Astrocyte of the cerebellum (primary cell): ENCODE results near the gene KCNMB2.
"Not testable (repeated sequence)": the region's sequence is repeated elsewhere in the genome, so short reads cannot be mapped to it uniquely, and the experiment has no call there.

Experiments
- DNase-seq: peaks from one replicate; pipeline ENCODE4 v3.0.0-alpha.2; 2011; ENCODE audit warnings: low read depth
- H3K4me3 ChIP-seq: 2 replicates; pipeline ENCODE4 v1.5.1; 2011; ENCODE audit warnings: mild to moderate bottlenecking, low read depth, low read length, moderate library complexity
- in situ Hi-C: cut with HindIII; loops from 2 replicates; pipeline ENCODE4 v1.10.0; 2017; ENCODE audit warnings: low sequenced_read_pairs
- TF ChIP-seq, protein P1 (sequence below): IDR thresholded peaks from 2 replicates; pipeline ENCODE4 v1.5.1; 2012; ENCODE audit warnings: low read length, low read depth, moderate library complexity, mild to moderate bottlenecking; ENCODE audit errors: missing control alignments

Gene KCNMB2

DNA sequence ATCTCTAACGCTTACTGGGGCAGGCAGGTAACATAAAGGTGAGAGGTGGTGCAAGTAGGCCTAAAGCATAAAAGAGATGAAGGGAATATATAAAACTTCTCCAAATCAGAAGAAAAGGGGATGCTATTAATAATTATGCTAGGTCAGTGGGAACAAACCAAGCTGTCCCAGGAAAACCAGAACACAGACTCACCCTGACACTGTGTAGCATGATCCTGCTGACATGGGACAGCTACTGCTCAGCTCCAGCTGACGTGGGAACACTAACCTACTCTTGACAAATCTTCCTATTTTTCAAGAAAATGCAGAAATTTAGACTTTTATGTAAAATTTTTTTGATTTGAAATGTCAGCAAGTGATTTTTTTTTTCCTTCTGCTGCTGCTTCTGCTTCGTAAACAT, 203.5 kb downstream of the KCNMB2 start:
- no peak for DNase-seq
- TF ChIP-seq, protein P1, sequence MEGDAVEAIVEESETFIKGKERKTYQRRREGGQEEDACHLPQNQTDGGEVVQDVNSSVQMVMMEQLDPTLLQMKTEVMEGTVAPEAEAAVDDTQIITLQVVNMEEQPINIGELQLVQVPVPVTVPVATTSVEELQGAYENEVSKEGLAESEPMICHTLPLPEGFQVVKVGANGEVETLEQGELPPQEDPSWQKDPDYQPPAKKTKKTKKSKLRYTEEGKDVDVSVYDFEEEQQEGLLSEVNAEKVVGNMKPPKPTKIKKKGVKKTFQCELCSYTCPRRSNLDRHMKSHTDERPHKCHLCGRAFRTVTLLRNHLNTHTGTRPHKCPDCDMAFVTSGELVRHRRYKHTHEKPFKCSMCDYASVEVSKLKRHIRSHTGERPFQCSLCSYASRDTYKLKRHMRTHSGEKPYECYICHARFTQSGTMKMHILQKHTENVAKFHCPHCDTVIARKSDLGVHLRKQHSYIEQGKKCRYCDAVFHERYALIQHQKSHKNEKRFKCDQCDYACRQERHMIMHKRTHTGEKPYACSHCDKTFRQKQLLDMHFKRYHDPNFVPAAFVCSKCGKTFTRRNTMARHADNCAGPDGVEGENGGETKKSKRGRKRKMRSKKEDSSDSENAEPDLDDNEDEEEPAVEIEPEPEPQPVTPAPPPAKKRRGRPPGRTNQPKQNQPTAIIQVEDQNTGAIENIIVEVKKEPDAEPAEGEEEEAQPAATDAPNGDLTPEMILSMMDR: no peak
- H3K4me3 ChIP-seq: no peak overlapping the region
- in situ Hi-C loops: no loop called here

DNA sequence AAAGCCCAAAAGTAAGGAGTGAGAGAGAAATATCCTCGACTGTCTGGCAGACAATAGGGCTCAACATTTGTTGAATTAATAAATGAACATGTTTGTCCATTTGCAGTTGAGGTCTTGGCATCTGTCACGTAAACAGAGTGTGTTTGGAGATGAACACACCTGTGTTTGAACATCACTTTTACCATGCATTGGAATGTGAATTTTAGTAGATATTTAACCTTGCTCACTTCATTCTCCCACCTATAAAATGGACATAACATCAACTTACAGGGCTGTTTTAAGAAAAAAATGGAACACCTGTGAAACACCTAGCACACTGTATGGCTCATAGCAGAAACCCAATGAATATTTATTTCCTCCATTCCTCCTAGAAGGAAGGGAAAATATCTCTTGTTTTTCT, 204.8 kb downstream of the KCNMB2 start:
- TF ChIP-seq, protein P1: no peak
- in situ Hi-C loops: no loop called here
- H3K4me3 ChIP-seq: no peak overlapping the region
- DNase-seq: no peak

DNA sequence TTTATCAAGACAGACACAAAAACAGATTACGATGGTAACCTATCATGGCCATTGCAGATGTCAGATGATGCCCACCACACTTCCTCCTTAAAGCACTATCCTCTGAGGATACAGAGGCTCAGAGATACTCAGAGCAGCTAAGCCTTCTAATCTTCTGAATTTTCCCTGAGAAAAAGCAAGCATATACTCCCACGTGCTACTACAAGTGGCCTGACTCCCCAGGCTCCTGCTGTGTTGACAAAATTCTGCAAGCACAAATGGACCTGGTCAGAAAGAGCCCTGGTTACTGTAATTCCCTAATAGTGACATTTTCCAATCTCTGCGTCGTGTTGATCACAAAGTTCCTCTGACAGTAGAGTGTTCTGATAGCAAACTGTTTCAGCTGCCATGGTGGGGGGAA, 207.1 kb downstream of the KCNMB2 start:
- TF ChIP-seq, protein P1: no peak
- no peak for DNase-seq
- no peak overlapping the region for H3K4me3 ChIP-seq
- in situ Hi-C loops: no loop called here

DNA sequence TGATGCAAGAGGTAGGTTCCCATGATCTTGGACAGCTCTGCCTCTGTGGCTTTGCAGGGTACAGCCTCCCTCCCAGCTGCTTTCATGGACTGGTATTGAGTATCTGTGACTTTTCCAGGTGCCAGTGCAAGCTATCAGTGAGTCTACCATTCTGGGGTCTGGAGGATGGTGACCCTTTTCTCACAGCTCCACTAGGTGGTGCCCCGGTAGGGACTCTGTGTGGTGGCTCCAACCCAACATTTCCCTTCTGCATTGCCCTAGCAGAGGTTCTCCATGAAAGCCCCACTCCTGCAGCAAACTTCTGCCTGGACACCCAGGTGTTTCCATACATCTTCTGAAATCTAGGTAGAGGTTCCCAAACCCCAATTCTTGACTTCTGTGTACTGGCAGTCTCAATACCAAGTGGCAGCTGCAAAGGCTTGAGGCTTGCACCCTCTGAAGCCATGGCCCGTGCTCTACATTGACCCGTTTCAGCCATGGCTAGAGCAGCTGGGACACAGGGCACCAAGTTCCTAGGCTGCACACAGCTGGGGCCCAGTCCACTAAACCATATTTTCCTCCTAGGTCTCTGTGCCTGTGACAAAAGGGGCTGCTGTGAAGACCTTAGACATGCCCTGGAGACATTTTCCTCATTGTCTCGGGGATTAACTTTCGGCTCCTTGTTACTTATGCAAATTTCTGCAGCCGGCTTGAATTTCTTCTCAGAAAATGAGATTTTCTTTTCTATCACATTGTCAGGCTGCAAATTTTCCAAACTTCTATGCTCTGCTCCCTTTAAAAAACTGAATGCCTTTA, 209.8 kb downstream of the KCNMB2 start:
- in situ Hi-C loops, H3K4me3 ChIP-seq, DNase-seq: not testable (repeated sequence)

DNA sequence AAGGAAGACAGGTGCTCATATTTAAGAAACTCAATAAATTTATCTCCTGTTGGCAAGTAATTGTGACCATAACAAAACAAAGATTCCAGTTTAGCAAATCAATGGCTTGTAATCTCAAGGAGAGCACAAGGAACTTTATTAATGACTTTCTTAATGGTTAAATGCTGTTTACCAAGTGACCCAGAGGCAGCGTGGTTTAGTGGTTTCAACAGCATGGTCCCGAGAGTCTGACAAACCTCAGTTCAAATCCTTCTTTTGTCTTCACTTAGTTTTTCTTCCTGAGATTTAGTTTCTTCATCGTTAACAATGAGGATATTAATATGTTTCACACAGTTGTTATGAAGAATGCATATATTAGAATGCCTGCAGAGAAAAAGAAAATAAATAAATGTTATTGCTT, 212.6 kb downstream of the KCNMB2 start:
- DNase-seq: no peak
- TF ChIP-seq, protein P1: no peak
- no peak overlapping the region for H3K4me3 ChIP-seq
- in situ Hi-C loops: no loop called here

DNA sequence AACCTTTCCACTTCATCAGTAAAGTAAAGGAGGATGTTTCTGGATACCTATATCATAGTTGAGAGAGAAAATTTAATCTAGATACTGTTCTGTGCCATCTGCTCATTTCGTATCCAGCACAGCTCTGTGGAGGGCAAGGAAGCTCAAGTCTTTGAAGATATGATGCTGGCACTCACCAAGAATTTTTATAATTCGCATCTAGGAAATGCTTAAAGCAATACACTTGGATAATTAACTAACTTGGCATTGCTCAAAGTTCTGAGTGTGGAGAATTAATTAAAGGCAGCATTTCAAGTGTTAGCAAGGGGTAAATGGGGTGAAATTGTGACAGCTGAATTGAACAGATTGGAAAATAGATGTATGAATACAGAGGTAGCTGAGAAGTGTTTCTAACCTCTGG, 213.2 kb downstream of the KCNMB2 start:
- no peak overlapping the region for H3K4me3 ChIP-seq
- in situ Hi-C loops: no loop called here
- TF ChIP-seq, protein P1: no peak
- no peak for DNase-seq

DNA sequence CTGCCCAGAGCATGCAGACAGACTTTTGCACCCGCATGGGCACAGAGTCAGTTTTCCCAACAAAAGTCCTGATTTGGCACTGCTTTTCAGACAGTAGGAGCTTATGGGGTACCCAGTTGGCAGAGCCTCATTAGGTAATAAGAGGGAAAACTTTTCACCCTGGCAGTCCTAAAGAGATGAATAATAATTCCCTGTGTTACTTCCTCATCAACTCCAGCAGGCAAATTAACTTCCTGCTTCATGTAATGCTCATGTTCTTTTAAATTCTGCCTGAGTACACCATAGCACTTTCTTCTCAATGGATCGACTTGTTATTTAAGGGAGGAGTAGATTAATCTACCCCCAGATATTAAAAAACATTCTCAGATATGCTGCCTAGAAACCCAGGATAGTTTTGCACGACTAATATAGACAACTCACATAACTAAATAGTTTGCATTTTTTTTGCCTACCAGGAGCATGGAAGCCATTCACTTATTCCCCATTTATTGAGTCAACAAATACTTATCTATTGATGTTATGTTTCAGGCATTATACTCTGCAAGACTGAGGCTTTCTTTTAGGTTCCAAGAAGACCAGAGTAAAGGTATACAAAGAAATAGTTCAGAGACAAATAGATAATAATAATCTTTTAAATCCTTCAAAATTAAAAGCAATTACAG, 214.5 kb downstream of the KCNMB2 start:
- no peak overlapping the region for H3K4me3 ChIP-seq
- TF ChIP-seq, protein P1: no peak
- in situ Hi-C loops: no loop called here
- no peak for DNase-seq
